Measurements from ENCODE around the gene SCARF1.

SCARF1 gene

DNA sequence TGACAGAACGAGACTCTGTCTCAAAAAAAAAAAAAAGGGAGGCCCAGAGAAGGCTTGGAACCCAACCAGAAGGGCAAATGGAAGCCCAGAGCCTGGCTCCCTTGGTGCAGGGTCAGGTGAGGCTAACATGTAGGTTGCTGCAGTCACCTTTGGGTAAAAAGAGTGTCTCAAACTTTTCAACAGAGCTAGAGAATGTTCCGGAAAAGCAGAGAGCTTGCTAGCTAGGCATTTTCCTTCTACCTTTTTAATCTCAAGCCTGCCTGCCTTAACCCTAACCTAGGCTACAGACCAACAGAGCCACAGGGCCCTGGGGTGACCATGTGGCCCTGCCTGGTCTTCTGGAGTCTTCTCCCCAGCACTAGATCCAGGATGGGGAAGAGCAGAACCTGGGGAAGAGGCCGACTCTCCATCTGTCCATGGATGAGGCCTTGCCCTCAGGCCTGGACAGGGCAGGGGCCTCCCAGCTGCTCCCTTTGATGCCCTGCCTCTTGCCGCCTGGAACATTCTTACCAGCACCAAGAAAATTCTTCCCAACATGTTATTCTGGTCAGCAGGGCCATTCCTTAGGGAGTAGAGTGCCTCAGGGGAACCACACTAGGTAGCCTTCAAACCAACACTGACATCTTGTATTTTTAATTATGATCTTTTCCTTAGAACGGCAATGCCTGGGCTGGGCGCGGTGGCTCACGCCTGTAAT, 47.0 kb downstream of the SCARF1 start:
- no peak for DNase-seq (ENCODE audit: low read depth)

DNA sequence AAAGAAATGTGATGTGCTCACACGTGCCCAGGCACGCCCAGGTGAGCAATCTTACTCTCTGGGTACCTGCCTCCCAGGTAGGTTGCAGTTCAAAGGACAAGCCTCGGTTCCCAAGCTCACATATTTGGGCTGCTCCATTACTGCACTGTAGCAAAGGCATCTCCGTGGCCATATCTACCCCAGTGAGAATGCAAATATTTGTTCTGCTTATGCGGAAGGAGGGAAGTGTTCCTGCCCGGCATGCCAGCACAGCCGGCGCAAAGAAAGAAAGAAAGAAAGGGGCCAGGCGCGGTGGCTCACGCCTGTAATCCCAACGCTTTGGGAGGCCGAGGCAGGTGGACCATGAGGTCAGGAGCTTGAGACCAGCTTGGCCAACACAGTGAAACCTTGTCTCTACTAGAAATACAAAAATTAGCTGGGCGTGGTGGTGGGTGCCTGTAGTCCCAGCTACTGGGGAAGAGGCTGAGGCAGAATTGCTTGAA, 47.6 kb downstream of the SCARF1 start:
- DNase-seq (ENCODE audit: low read depth), result no peak

DNA sequence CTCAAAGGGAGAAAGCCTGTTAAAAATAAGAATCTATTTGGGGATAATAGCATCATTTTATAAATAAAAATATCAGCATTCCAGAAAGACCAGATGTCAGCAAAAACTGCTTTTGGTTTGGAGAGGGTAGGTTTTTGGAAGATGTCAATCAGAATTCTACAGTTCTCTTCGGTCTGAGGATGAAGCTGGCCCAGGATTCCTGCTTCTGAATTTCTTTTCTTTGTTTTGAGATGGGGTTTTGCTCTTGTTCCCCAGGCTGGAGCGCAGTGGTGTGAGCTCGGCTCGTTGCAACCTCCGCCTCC, 52.0 kb downstream of the SCARF1 start:
- no peak for DNase-seq (ENCODE audit: low read depth)

DNA sequence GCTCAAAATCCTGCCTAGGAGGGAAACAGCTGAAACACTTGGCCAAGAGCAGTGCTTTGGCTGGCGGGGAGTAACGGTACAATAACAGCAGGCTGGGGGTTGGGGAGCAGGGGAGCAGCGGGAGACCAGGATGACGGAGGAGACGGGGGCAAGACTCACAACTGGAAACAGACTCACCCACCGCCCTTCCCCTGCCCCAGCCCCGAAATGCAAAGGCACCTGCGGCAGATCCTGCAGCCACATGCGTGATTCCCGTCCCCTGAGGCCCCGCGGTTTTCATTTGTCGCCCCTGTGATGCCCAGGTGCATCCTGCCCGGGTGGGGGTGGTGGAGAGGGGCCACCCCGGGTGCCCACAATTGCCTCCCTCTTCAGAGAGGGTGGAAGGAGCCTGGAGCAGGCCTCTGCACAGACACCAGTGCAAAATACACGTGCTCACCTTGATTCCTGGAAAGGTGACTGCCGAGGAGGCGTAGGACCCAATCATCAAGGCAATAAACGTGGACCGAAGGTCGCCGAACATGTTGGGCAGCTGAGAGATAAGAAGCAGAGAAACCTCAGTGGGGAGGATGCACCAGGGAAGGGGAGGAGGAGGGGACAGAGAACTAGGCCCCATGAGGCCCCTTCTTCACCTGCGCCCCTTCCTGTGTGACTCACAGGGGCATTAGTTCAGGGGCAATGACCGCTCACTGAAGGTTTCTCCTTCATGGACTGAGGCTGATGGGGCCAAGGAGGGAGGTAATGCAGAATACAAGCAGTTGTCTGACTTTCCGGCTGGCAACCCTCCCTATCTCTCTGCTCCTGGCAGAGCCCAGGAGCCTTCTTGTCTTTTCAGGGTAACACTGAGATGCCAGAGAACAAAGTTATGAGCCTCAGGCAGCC, 52.5 kb downstream of the SCARF1 start:
- DNase-seq (ENCODE audit: low read depth), result no peak

DNA sequence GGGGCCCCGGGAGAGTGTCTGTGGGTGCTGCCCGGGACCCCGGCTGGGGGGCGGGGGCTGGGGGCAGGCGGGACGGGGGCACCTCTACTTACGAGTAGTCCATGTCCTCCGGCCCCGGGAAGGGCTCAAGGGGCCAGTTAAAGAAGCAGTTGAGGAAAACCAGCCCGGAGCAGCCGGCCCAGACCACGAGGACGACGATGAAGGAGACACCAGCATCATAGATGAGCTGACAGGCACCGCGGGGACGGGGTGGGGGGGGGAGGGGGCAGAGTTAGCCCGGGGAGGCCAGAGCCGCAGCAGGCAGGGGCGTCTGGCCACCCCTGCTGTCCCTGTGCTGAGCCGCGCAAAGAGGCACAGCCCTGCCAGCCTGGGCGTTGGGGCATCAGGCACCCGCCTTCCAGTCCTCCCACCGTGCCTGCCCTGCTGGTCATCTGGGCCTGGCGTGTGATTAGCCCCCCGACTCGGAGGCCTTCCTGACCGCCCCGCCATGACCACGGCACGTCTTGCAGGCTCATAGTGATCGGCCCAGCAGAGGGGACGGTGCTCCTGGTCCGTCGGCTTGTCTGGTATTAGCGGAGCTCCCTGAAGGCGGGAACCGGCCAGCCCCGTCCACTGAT, 54.0 kb downstream of the SCARF1 start:
- no peak for DNase-seq (ENCODE audit: low read depth)

DNA sequence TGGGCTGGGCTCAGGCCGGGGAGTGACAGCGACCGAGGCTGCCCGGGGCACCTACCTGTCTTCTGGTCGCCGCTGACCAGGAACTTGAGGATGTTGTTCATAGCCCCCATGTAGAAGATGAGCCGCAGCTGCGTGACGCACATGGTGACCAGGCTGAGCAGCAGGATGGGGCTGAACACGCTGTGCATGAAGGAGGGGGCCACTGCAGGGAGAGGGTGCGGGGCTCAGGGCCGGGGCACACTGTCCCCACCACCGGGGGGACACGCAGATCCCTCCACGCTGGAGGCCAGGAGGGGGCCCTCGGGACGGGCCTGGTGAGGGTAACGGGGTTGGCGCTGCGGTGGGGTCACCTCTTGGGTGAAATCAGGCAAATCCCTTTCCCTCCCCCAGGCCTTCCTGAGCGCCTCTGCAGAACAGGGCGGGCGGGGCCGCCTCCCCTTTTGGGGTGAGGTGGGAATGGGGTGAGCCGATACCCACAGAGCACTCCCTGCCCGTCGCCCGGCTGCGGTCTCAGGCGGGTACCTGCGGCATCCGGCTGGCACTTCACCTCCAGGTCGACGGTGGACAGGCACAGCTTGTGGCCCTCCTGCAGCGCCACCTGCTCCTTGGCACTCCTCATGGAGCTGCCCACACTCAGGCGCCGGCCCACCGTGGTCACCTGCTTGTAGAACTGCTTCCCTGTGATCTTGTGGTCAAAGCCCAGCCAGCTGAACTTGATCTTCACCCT, 54.6 kb downstream of the SCARF1 start:
- no peak for DNase-seq (ENCODE audit: low read depth)

DNA sequence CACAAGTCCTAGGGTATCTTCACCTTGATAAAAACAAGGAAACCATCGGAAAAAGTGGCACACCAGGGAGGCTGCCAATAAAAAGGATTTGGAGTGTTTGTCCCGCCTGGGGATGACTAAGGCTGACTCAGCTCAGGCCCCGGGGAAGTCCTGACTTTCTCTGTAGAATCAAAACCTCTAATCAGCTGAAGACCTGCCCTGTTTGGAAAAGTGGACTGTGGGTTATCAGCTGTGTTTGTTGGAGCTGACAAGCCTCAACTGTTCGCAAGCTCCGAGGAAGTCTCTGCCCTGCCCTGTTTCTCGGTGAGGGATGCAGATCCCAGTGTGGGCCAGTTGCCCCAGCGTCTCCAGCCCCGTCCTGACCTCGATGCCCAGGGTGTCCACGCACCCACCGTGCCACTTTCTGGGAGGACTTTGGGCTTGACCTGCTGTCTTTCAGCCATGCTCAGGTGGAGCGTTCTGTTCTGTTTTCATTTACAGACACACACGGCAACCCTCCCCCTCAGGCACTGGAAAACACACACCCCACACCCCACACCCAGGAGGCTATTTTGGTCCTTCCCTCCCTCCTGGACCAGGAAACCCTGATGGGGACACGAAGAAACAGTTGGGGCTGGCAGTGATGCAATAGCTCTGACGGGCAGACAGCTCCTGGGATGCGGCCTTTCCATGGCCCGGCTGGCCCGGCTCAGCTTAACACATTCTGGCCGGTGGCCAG, 55.3 kb downstream of the SCARF1 start:
- DNase-seq (ENCODE audit: low read depth), result no peak

DNA sequence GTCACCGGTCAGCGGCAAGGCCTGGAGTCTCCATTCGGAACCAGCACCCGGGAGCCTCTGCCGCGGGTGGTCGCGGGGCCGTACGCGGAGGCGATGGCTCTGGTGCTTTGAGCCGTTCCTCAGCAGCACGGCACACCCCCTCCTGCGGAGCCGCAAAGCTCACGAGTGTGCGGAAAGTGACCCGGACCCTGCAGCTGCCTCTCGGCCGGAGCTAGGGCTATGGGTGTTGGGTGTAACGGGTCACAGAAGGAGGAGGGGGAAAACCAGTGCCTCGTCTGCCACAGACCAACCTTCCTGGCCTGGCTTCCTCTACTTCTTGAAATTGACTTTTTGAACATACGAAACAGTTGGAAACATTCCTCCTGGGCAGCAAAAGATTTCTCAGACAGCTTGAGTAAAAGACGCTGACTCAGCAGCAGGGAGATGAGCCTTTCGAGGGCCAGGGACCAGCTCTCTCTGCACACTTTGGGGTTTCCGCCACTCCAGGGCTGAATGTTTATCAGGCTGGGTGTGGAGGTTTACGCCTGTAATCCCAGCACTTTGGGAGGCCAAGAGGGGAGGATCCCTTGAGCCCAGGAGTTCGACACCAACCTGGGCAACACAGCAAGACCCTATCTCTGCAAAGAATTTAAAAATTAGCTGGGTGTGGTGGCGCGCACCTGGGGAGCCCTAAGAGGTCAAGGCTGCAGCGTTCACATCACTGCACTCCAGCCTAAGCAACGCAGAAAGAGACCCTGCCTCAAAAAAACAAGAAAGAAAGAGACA, 56.5 kb downstream of the SCARF1 start:
- no peak for DNase-seq (ENCODE audit: low read depth)

DNA sequence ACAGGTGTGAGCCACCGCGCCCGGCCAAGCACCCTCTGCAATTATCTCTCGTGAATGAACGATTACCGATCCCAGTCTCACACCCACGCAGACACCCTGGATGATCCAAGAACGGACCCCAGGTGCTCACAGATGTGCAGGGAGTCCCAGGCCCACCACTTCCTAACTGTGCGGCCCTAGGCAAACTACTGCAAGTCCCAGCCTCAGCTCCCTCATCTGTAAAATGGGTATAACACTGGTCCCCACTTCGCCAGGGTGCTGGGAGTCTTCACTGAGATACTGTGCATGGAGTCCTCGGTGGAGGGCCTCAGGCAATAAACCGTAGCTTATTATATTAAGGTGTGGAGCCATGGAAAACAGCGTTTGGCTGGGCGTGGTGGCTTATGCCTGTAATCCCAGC, 61.4 kb downstream of the SCARF1 start:
- no peak for DNase-seq (ENCODE audit: low read depth)

All from T follicular helper cell (primary cell).